HUDEP-2 (cell line): ENCODE measurements around the gene LYPD4.

Experiments used
- DNase-seq, 76 experiments: peaks; one replicate each; lab custom pipeline; 2025; ENCODE audit not compliant: unreplicated experiment in 76 of 76; lab: John Stamatoyannopoulos, UW

The LYPD4 gene, protein sequence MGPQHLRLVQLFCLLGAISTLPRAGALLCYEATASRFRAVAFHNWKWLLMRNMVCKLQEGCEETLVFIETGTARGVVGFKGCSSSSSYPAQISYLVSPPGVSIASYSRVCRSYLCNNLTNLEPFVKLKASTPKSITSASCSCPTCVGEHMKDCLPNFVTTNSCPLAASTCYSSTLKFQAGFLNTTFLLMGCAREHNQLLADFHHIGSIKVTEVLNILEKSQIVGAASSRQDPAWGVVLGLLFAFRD

GRCh38 chr19:41844601-41845000, at the start of gene LYPD4:
Gene LYPD4, minus strand, starts transcription at chr19:41844683. Its CDS starts 5,398 bp downstream, at chr19:41839285.
- DNase-seq = peak in 2 of 76 experiments; percentile 16 to 18

GRCh38 chr19:41893899-41894298, 49.4 kb upstream of the LYPD4 start:
- peak in 5 of 76 experiments; percentile 10 to 54 (median 33) for DNase-seq

GRCh38 chr19:41892173-41892902, 47.9 kb upstream of the LYPD4 start:
- no peak for DNase-seq

- no peak for DNase-seq
These were observed 46.5 kb upstream of the LYPD4 start for GRCh38 chr19:41890936-41891335.

DNA sequence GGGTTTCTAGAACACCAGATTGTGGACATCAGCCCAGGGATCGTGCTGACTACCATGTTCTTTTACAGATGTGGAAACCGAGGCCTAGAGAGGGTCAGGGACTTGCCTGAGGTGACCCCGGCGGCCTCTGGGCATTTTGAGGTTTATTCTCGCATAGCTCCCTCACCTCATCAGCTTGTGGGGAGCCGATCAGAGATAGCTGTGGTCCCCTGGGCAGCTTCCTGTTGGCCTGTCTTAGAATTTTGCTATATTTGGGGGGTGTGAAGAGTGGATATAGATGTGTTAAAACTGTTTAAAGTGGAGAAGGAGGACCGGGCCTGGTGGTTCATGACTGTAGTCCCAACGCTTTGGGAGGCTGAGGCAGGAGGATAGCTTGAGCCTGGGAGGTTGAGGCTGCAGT, 45.4 kb upstream of the LYPD4 start:
- DNase-seq = no peak

GRCh38 chr19:41888926-41889325, 44.4 kb upstream of the LYPD4 start:
- no peak for DNase-seq

DNA sequence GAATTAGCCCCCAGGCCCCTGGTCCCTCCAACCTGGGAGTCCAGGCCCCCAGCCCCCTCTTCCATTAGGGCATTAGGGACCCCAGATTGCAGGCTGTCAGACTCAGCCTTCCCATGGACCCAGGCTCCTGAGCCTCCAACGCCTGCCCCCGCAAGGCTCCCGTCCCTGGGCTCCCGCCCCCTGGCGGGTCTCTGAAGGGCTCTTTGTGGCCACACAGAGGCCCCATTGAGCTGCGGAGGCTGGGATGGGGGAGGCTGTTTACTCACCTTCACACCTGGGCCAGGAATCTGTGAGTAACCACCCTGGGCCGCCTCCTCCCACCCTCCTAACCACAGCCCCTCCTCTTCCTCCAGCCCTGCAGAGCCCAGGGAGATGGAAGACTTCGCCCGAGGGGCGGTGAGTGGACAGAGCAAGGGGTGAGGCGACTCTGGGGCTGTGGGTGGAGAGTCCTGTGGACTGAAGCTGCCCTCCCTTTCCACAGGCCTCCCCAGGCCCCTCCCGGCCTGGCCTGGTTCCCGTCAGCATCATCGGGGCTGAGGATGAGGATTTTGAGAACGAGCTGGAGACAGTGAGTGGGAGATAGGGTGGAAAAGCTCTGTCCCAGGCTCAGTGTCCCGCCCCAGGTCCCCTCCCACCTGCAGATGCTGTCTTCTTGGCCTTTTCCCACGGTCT, 43.4 kb upstream of the LYPD4 start:
- no peak for DNase-seq

DNA sequence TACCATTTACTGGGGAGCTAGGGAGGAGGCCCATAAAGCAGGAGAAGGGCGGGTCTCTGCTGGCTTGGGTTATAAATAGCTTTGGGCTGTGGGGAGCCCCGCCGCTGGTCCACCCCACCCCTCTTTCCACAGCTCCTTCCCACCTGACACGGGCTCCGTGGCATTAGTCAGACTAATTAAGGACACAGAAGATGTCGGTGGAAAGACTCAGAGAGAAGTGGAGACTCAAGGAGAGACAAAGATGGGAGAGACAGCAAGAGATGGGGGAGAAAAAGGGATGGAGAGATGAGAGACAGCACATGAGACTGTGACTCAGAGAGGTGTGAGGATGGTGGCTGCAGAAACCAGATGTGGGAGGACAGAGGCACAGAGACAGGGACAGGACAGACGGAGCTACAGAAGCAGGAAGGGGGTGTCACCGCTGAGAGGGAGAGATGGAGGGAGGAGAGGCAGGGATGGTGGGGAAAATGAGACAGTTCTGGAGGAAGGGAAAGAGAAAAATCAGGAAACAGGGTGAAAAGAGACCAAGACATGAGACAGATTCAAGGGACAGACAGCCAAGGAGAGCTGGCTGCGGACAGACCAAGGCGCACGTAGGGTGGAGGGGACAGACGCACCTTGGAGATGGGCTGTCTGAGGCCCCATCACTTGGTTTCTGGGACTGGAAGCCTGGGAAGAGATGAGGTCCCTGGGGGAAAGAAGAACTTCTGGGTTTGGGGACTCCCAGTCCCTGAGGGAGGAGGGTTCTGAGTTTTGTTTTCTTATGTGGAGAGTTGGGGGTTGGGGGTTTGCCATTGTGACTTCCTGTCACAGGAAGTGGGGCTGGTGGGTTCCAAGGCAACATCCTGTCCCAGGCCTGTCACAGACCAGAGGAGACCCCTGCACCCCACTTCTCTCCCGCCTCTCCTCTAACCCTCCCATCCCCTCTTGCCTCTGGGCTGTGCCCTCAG, 42.6 kb upstream of the LYPD4 start:
- DNase-seq = no peak

DNA sequence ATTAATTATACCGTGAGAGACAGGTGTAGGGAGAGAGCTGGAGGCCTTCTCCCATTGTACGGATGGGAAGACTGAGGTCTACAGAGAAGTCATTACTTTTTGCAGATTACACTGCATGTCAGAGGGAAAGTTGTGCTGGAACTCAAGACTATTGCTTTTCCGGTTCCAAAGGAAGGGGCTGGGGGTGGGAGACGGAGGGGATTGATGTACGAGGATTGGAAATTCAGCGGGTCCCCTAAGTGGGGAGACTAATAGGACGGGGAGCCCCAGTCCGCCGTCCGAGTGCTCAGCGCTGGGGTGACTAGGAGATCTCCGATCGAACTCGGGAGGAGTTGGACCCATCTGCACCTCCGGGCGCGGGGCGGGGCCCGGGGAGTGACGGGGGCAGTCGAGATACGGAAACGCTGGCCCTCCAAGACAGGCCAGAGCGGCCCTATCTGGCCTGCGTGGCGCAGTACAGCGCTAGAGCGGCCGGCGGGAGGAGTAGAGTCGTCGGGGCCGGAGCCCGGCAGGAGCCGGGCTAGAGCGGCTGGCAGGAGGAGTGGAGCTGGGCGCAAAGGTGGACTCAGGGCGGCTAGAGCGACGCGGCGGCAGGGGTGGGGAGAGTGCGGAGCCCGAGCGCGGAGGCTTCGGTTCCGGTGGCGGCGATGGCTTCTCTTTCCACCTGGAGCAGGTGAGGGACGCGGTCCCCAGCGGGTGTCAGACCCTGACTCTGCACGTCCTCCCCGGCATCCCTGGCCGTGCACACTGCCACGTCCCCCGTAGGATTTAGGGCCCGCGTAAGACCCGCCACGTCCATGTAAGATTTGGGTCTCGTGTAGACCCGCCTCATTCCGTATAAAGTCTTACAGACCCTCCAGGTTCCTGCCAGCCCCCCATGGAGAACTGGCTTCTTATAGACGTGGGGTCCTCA, 39.6 kb upstream of the LYPD4 start:
- peak in 75 of 76 experiments; percentile 67 to 99 (median 98) for DNase-seq

DNA sequence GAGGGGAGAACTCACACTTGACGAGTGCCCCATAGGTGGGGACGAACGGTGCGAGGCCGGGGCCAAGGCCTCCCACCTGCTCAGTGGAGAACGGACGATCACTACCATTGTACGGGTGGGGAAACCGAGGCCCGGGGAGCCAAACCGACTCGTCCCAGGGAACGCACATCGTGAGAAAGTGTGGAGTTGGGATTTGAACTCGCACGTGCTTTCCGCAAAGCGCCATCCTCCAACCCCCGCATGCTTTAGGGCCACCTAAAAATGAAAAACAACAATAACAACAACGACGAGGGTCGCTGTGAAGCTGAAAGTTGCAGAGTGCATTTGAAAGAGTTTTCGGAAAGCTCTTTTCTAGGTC, 39.0 kb upstream of the LYPD4 start:
- no peak for DNase-seq

- peak in 8 of 76 experiments; percentile 25 to 50 (median 36) for DNase-seq
These were observed 38.3 kb upstream of the LYPD4 start, which contains the start of gene ARHGEF1 for GRCh38 chr19:41882568-41883462. Gene ARHGEF1, plus strand, starts transcription at chr19:41883184. Its CDS starts 4,899 bp downstream, at chr19:41888083.

- no peak for DNase-seq
These were observed 35.8 kb upstream of the LYPD4 start for GRCh38 chr19:41880329-41880708.

GRCh38 chr19:41879670-41880328, 35.3 kb upstream of the LYPD4 start:
- no peak for DNase-seq

- no peak for DNase-seq
These were observed 34.6 kb upstream of the LYPD4 start for GRCh38 chr19:41879080-41879479.

GRCh38 chr19:41877916-41878905, 33.7 kb upstream of the LYPD4 start:
- DNase-seq = no peak

DNA sequence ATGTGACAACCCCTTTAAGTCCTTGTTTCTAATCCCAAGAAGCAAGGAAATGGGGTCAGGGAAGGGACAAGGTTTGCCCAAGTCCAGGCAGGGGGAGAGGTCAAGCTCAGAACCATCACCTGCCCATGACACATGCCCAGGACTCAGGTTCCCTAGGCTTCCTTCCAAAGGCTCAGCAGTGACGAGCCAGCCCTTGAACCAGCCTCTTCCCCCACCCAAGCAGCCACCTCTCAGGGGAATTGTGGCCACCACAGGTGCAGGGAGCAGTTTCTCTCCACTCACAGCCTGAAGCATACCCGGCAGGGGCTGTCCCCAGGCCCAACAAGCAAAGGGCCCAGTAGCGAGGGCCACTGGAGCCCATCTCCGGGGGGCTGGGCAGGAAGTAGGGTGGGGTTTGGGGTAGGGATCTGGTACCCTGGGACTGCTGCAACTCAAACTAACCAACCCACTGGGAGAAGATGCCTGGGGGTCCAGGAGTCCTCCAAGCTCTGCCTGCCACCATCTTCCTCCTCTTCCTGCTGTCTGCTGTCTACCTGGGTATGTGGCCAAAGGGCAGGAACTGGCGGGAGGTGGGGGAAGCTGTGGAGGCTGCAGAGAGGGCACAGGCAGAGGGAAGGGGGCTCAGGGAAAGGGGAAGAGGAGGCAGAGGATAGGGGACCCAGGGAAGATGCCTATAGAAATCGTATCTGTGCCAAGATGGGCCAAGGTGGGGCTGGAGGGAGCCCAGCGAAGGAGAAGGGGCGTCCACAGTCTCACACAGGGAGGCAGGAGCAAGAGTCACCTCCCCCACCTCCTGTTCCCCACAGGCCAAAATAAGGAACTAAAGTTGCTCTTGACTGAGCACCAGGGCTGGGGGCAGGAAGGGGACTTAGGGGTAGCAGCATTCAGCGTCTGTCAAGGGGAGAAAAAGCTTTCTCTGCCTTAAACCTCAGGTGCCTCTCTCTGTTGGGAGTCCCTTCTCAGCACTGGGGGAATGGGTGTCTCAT, 32.7 kb upstream of the LYPD4 start, which contains the start of gene CD79A:
Gene CD79A (plus strand): TSS at position 433 of the 986 bp plus-strand sequence. CDS start 26 bp downstream, at position 459.
- no peak for DNase-seq
